Body of pancreas (tissue), 4 donors: ENCODE data around the gene TMEM255B.

ENCODE experiments used
- CTCF ChIP-seq, 7 experiments: fragments of 450-650 bp in 4 of 7; fragments of 200-600 bp in 3 of 7; sonication (generic) in 3 of 7; IDR thresholded peaks; one replicate each; pipeline ENCODE4 v1.5.1; 2016 to 2019; ENCODE audit warnings: antibody characterized with exemption in 7 of 7
- POLR2A ChIP-seq, 3 donors: fragments of 450-650 bp; IDR thresholded peaks; one replicate each; pipeline ENCODE4 v1.6.1; 2016; ENCODE audit warnings: antibody characterized with exemption in 3 of 3, mild to moderate bottlenecking in 2 of 3

- TF ChIP-seq CTCF (IDR thresholded peaks at IDR 0.05) (no peak), POLR2A (IDR thresholded peaks at IDR 0.05) (no peak)
Observed at GRCh38 chr13:113756441-113757097, 2.5 kb upstream of the TMEM255B start.
